Cardiac muscle cell (in vitro differentiated cells and primary cell): ENCODE results near the gene PPEF1. TPM values are rescaled to one million over a fixed set of nuclear protein-coding genes. Genes with fewer than 3 reads are reported as not detected.
"Not testable (repeated sequence)": the region's sequence is repeated elsewhere in the genome, so short reads cannot be mapped to it uniquely, and the experiment has no call there.

Experiments
- DNase-seq, 2 donors: peaks; one replicate each; pipeline versions ENCODE4 v3.0.0 to v3.0.0-alpha.2; 2010 to 2017; ENCODE audit warnings: low read depth in 1 of 2, low spot score in 1 of 2
- H3K27ac ChIP-seq: fragments of 200-600 bp; sonication (generic); 2 replicates; pipeline ENCODE4 v1.5.1; 2016
- H3K27me3 ChIP-seq: fragments of 200-600 bp; sonication (generic); 2 replicates; pipeline ENCODE4 v1.6.0; 2016; ENCODE audit warnings: control low read depth
- H3K36me3 ChIP-seq: fragments of 200-600 bp; sonication (generic); 2 replicates; pipeline ENCODE4 v1.5.1; 2016; ENCODE audit warnings: control low read depth
- H3K4me1 ChIP-seq: fragments of 200-600 bp; sonication (generic); 2 replicates; pipeline ENCODE4 v1.8.1; 2017; ENCODE audit warnings: low read depth, mild to moderate bottlenecking, mixed run types
- H3K4me3 ChIP-seq: fragments of 200-600 bp; sonication (generic); 2 replicates; pipeline ENCODE4 v1.5.1; 2016; ENCODE audit warnings: mild to moderate bottlenecking
- H3K9me3 ChIP-seq: fragments of 200-600 bp; sonication (generic); 2 replicates; pipeline ENCODE4 v1.5.1; 2017; ENCODE audit warnings: low read depth, mild to moderate bottlenecking, control low read depth
- polyA plus RNA-seq: library from polyadenylated mRNA; unstranded; fragments of >200 nt; fragmentation: Nextera tagmentation; extraction: Ambion mirVana; gene quantifications from 2 replicates; pipeline ENCODE4 v1.2.1, GENCODE V29; 2016
- total RNA-seq: library from RNA; depleted of rRNA; stranded (reverse); fragments of >200 nt; gene quantifications from 2 replicates; pipeline ENCODE4 v1.2.3, GENCODE V29; 2016
- TF ChIP-seq, protein P1 (sequence below): IDR thresholded peaks from 2 replicates; pipeline ENCODE4 v1.5.1; 2012; ENCODE audit warnings: low read depth, mild to moderate bottlenecking, low read length

Gene PPEF1
- total and polyA plus RNA-seq, 2 experiments from 2014 or later: 0.30 TPM; not detected in 1

DNA sequence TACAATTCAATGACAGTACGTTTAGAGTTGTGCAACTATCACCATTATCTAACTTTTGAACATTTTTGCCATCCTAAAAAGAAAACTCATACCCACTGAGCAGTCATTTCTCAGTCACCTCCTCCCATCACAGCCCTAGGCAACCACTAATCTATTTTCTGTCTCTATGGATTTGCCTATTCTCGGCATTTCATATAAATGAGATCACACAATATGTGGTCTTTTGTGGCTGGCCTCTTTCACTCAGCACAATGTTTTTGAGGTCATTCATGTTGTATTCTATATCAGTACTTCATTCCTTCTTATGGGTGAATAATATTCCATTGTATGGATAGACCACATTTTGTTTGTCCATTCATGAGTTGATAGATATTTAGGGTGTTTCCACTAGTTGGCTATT, 103.0 kb downstream of the PPEF1 start:
- Histone ChIP-seq H3K36me3 (no peaks in the 10 kb centered on the region), H3K27me3 (no peaks in the 10 kb centered on the region), H3K9me3 (no peaks in the 10 kb centered on the region), H3K4me1 (no peaks in the 10 kb centered on the region), H3K4me3 (no peak overlapping the region), H3K27ac (no peak overlapping the region)
- TF ChIP-seq, protein P1, sequence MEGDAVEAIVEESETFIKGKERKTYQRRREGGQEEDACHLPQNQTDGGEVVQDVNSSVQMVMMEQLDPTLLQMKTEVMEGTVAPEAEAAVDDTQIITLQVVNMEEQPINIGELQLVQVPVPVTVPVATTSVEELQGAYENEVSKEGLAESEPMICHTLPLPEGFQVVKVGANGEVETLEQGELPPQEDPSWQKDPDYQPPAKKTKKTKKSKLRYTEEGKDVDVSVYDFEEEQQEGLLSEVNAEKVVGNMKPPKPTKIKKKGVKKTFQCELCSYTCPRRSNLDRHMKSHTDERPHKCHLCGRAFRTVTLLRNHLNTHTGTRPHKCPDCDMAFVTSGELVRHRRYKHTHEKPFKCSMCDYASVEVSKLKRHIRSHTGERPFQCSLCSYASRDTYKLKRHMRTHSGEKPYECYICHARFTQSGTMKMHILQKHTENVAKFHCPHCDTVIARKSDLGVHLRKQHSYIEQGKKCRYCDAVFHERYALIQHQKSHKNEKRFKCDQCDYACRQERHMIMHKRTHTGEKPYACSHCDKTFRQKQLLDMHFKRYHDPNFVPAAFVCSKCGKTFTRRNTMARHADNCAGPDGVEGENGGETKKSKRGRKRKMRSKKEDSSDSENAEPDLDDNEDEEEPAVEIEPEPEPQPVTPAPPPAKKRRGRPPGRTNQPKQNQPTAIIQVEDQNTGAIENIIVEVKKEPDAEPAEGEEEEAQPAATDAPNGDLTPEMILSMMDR: no peak
- no peak for DNase-seq

GRCh38 chrX:18825375-18825774, 117.9 kb downstream of the PPEF1 start:
- no peak for DNase-seq
- H3K36me3 ChIP-seq: no peaks in the 10 kb centered on the region
- no peaks in the 10 kb centered on the region for H3K27me3 ChIP-seq
- H3K27ac ChIP-seq: no peak overlapping the region
- no peak overlapping the region for H3K4me3 ChIP-seq
- H3K9me3 ChIP-seq: no peaks in the 10 kb centered on the region
- H3K4me1 ChIP-seq: no peaks in the 10 kb centered on the region
- TF ChIP-seq, protein P1: no peak

GRCh38 chrX:18828832-18829404, 121.5 kb downstream of the PPEF1 start:
- H3K4me3 ChIP-seq: no peak overlapping the region
- H3K4me1 ChIP-seq: no peaks in the 10 kb centered on the region
- DNase-seq: peak in 1 of 2 donors; percentile 3
- TF ChIP-seq, protein P1: no peak
- no peaks in the 10 kb centered on the region for H3K27me3 ChIP-seq
- H3K9me3 ChIP-seq: no peaks in the 10 kb centered on the region
- no peaks in the 10 kb centered on the region for H3K36me3 ChIP-seq
- H3K27ac ChIP-seq: no peak overlapping the region

DNA sequence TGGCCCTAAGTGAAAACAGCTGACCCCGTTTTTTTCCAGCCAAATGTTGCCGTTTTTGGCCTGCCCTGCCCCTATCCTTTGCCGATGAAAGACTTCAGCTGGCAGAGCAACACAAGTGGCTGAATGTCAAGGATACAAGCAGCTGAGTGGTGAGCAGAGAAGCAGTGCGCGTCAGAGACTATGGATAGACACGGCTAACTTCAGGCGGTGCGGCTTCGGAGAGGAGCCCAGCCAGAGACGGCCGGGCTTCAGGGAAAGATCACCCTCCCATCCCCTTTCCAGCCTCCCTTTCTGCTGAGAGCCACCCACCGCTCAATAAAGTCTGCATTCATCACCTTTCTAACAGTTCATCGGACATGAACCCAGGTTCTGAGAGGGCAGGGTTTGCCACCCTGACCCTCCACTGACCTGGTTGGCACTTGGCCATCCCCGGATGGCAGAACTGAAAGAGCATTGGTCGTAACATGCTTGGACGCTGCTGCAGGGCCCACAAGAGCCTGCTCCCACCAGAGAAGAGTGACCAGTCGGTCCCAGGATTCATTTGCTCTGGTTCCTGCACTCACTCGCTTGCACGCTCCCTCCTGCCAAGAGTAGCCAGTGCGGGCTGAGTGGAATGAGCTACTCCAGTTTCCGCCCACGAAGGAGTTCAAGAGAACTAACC, 125.8 kb downstream of the PPEF1 start:
- Histone ChIP-seq H3K27me3 (no peaks in the 10 kb centered on the region), H3K9me3 (no peaks in the 10 kb centered on the region), H3K4me1 (no peaks in the 10 kb centered on the region), H3K36me3 (no peaks in the 10 kb centered on the region), H3K4me3 (no peak overlapping the region), H3K27ac (no peak overlapping the region)
- DNase-seq: peak in 1 of 2 donors; percentile 36
- TF ChIP-seq, protein P1: no peak

- not testable (repeated sequence) for H3K36me3 ChIP-seq, H3K27me3 ChIP-seq, H3K4me3 ChIP-seq, H3K4me1 ChIP-seq, DNase-seq, H3K9me3 ChIP-seq, H3K27ac ChIP-seq
Observed at GRCh38 chrX:18847901-18848300, 140.5 kb downstream of the PPEF1 start.

- Histone ChIP-seq H3K4me3 (no peak overlapping the region), H3K27me3 (no peaks in the 10 kb centered on the region), H3K9me3 (no peaks in the 10 kb centered on the region), H3K4me1 (no peaks in the 10 kb centered on the region), H3K36me3 (no peaks in the 10 kb centered on the region), H3K27ac (no peak overlapping the region)
- peak in 1 of 2 donors; percentile 35 for DNase-seq
- TF ChIP-seq, protein P1: no peak
Observed at GRCh38 chrX:18855919-18856644, 148.6 kb downstream of the PPEF1 start.
